Heart left ventricle (tissue), 16 donors: ENCODE data around the gene USP48. TPM values are rescaled to one million over a fixed set of nuclear protein-coding genes. Genes with fewer than 3 reads are reported as not detected.

ENCODE experiments used
- ATAC-seq, 4 donors: fragments of 200-7000 bp; cut with Tn5 transposase; one replicate each; pipeline ENCODE4 v1.9.1; 2020 to 2022; ENCODE audit warnings: moderate library complexity in 4 of 4, mild to moderate bottlenecking in 3 of 4, moderate number of reproducible peaks in 1 of 4
- DNase-seq, 5 donors: peaks; one replicate each; pipeline ENCODE4 v3.0.0-alpha.2; 2020
- H3K27ac ChIP-seq, 12 donors: fragments of 200-600 bp; sonication (generic) in 4 of 12; one replicate each; pipeline versions ENCODE4 v1.5.0 to v1.8.0; 2016 to 2022; ENCODE audit warnings: mild to moderate bottlenecking in 2 of 12
- H3K27me3 ChIP-seq, 9 donors: fragments of 200-600 bp; sonication (generic) in 2 of 9; one replicate each; pipeline versions ENCODE4 v1.5.1 to v1.8.0; 2016 to 2022; ENCODE audit warnings: mild to moderate bottlenecking in 3 of 9
- H3K36me3 ChIP-seq, 9 donors: fragments of 200-600 bp; sonication (generic) in 2 of 9; one replicate each; pipeline versions ENCODE4 v1.5.0 to v1.8.0; 2018 to 2022; ENCODE audit warnings: mild to moderate bottlenecking in 2 of 9
- H3K4me1 ChIP-seq, 12 donors: fragments of 200-600 bp; sonication (generic) in 4 of 12; one replicate each; pipeline versions ENCODE4 v1.5.0 to v1.8.0; 2016 to 2022; ENCODE audit warnings: mild to moderate bottlenecking in 3 of 12
- H3K4me3 ChIP-seq, 12 donors: fragments of 200-600 bp; sonication (generic) in 4 of 12; one replicate each; pipeline versions ENCODE4 v1.5.0 to v1.8.0; 2017 to 2022; ENCODE audit warnings: mild to moderate bottlenecking in 9 of 12, moderate library complexity in 4 of 12
- H3K9me3 ChIP-seq, 12 donors: fragments of 200-600 bp; sonication (generic) in 4 of 12; one replicate each; pipeline versions ENCODE4 v1.5.0 to v1.8.0; 2016 to 2022; ENCODE audit warnings: mild to moderate bottlenecking in 1 of 12
- POLR2A ChIP-seq, 2 donors: fragments of 450-650 bp; IDR thresholded peaks; one replicate each; pipeline ENCODE4 v1.6.1; 2017; ENCODE audit warnings: antibody characterized with exemption in 2 of 2, mild to moderate bottlenecking in 2 of 2, moderate library complexity in 2 of 2
- WGBS, 4 donors: extraction: QIAGEN DNeasy Blood & Tissue Kit in 2 of 4; methylation state at CpG; one replicate each; pipeline versions ENCODE4 v1.1.5 to v1.1.7; 2013 to 2018; 5-methylcytosine and 5-hydroxymethylcytosine counted together
- intact Hi-C, 10 donors: fragments of 100-400 bp; cut with DNase I; formaldehyde crosslinking; loops; one replicate each; pipeline versions ENCODE4 v1.11.1 to v1.14.2; 2022
- polyA plus RNA-seq, 2 donors: library from polyadenylated mRNA; stranded (reverse); fragments of 200-250 nt; gene quantifications; one replicate each; pipeline ENCODE4 v1.2.3, GENCODE V29; 2013
- total RNA-seq, 9 donors: library from RNA; depleted of rRNA in 2 of 9; stranded (reverse); fragments of >200 nt in 2 of 9; fragmentation: NEBNext Ultra II Directional in 3 of 9; extraction: Animal tissue kit (Norgen Biotek cat#: 25700) in 3 of 9; gene quantifications; one replicate each; pipeline versions ENCODE4 v1.1.0 to v1.2.4, GENCODE V29; 2016 to 2023
- TF ChIP-seq, protein P1 (sequence below), 12 donors: fragments of 200-600 bp; sonication (generic) in 4 of 12; IDR thresholded peaks; one replicate each; pipeline versions ENCODE4 v1.5.0 to v1.8.0; 2018 to 2022; ENCODE audit warnings: antibody characterized with exemption in 12 of 12, mild to moderate bottlenecking in 5 of 12
- donor health status: ischemic (EF 13 %, LVEDD 7.1; RV severe dilation, severe dysfunction).
- donor health status: healthy with polysubstance abuse.
- donor health status: DM: no; HTN: yes; CAD: no.
- donor health status: DM: no; HTN: no; CAD: no.
- donor health status: ischemic (EF 25% LVEDD 6.9; RV normal size, moderate dysfunction).
- donor health status: ischemic (EF 25% LVEDD 5.7; RV mildly dilated, moderate dysfunction).
- donor health status: healthy.
- donor health status: DM: yes; HTN: yes; CAD: no.
- donor health status: ischemic (EF 35%, LVEDD 5.7; RV mildly dilated, moderate dysfunction).
- donor health status: nonischemic (EF 11% LVEDD 7.7; RV severe dilation, severe dysfunction).
- donor health status: DM: yes; HTN: yes; CAD: no.
- donor health status: PGD.
- donor health status: ischemic (EF 29% LVEDD 5.4; RV normal size, mild dysfunction).
- donor health status: nonischemic (EF 23%, LVEDD 6.1; RV moderate dilation, normal function).

USP48 gene
- total and polyA plus RNA-seq, 11 donors = 17.3 to 45.5 (median 38.8) TPM

DNA sequence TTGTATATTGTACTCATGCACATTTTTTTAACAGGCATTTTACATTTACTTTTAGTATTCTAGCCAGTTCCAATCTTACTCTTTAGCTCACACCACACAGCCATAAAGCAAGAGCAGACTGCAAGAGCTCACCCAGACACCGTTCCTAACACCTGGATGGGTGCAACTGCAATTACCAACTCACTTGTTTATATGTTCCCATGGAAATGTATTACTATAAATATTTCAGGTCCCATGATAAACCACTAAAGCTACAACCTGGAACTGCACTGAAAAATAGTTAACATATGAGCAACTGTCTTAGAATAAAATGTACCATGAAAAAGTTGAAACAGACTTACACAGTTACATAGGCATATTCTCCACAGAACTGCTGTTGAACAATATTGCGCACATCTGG is 30.8 kb downstream of the USP48 start:
- H3K4me1 ChIP-seq = peaks cover 0 to 15% (median 0%) of the 10 kb centered on the region in 12 donors
- no peak overlapping the region for H3K4me3 ChIP-seq
- 70 to 77% (median 75%) methylated on average over 2 of the region's 2 CpGs for WGBS, 4 donors
- no peaks in the 10 kb centered on the region for H3K9me3 ChIP-seq
- H3K36me3 ChIP-seq = peaks cover 0 to 100% (median 88%) of the 10 kb centered on the region in 9 donors
- intact Hi-C loops = no loop called here
- H3K27me3 ChIP-seq = no peaks in the 10 kb centered on the region
- TF ChIP-seq, protein P1, sequence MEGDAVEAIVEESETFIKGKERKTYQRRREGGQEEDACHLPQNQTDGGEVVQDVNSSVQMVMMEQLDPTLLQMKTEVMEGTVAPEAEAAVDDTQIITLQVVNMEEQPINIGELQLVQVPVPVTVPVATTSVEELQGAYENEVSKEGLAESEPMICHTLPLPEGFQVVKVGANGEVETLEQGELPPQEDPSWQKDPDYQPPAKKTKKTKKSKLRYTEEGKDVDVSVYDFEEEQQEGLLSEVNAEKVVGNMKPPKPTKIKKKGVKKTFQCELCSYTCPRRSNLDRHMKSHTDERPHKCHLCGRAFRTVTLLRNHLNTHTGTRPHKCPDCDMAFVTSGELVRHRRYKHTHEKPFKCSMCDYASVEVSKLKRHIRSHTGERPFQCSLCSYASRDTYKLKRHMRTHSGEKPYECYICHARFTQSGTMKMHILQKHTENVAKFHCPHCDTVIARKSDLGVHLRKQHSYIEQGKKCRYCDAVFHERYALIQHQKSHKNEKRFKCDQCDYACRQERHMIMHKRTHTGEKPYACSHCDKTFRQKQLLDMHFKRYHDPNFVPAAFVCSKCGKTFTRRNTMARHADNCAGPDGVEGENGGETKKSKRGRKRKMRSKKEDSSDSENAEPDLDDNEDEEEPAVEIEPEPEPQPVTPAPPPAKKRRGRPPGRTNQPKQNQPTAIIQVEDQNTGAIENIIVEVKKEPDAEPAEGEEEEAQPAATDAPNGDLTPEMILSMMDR (IDR thresholded peaks at IDR 0.05) = no peak
- peak; percentile 50 to 87 (median 66) for ATAC-seq
- peak overlapping the region in 3 of 12 donors; percentile 15 to 30 (median 26) for H3K27ac ChIP-seq
- no peak for DNase-seq

DNA sequence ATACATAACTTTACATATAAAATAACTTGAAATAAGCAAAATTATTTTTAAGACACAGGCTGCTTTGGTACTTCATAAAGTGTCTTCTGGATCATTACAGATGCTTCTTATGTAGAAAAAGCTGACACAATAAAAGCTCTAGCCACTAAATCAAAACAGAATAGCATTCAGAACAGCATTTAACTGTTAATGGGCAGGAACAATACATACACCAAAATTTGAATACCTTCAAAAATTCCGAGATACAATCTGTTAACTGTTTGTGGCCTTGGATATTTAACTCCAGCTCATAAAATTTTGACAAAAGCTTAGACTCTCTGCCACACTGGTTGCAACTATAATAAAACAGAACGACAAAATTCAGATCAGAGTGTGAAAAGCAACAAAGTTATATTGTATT is 31.7 kb downstream of the USP48 start:
- H3K27ac ChIP-seq = no peak overlapping the region
- no peaks in the 10 kb centered on the region for H3K9me3 ChIP-seq
- no peaks in the 10 kb centered on the region for H3K27me3 ChIP-seq
- peaks cover 0 to 15% (median 0%) of the 10 kb centered on the region in 12 donors for H3K4me1 ChIP-seq
- ATAC-seq = no peak
- H3K4me3 ChIP-seq = no peak overlapping the region
- DNase-seq = no peak
- 89 to 93% (median 92%) methylated on average over 2 of the region's 2 CpGs for WGBS, 4 donors
- intact Hi-C loops = no loop called here
- TF ChIP-seq, protein P1 (IDR thresholded peaks at IDR 0.05) = no peak
- TF ChIP-seq POLR2A (IDR thresholded peaks at IDR 0.05) = no peak
- peaks cover 0 to 100% (median 91%) of the 10 kb centered on the region in 9 donors for H3K36me3 ChIP-seq

DNA sequence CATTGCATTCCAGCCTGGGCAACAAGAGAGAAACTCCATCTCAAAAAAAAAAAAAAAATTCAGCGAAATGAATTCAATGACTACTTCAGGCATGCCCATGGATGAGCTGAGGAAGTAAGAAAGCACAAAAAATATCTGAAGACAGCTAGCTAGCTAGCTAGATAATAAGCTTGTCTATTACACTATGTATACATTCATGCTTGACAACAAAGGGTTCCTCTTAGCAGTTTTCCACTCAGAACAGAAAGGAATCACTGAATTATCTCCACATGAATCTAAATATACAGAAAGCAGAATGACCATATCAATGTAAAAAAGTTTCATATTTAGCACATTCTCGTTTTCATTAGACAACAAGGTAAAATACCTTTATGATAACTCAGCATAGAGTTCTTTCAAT is 32.1 kb downstream of the USP48 start:
- no peak overlapping the region for H3K4me3 ChIP-seq
- H3K36me3 ChIP-seq = peaks cover 0 to 100% (median 91%) of the 10 kb centered on the region in 9 donors
- ATAC-seq (no peak), DNase-seq (no peak)
- WGBS, 4 donors = 39 to 81% (median 48%) methylated on average over 2 of the region's 2 CpGs
- H3K27me3 ChIP-seq = no peaks in the 10 kb centered on the region
- H3K9me3 ChIP-seq = no peaks in the 10 kb centered on the region
- H3K4me1 ChIP-seq = peaks cover 0 to 15% (median 0%) of the 10 kb centered on the region in 12 donors
- intact Hi-C loops = no loop called here
- no peak overlapping the region for H3K27ac ChIP-seq
- no peak for TF ChIP-seq POLR2A (IDR thresholded peaks at IDR 0.05)
- TF ChIP-seq, protein P1 (IDR thresholded peaks at IDR 0.05) = no peak

DNA sequence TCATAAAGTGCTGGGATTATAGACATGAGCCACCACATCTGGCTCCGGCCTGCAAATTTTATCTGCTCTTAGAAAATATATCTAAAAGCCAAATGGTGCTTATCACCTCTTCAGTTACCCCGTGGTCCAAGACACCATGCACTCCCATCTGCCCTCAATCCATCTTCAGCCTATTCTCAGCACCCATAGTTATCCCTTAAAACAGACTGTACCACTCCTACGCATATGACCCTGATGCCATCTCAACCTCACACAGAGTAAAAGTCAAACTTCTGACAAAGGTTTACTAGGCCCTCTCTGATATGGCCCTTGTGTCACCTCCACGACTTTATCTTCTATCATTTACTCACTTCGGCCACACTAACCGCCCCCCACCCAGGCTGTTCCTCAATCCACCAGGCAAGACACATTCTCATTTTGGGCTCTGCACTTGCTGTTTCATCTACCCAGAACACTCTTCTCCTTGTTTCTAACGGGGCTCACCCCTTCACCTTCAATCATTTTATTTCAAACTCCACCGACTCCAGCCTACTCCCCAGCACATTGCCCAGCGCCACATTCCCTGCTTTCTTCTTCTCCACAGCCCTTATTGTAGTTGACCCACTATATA is 33.0 kb downstream of the USP48 start:
- 71 to 79% (median 72%) methylated on average over 9 of the region's 9 CpGs for WGBS, 4 donors
- TF ChIP-seq POLR2A (IDR thresholded peaks at IDR 0.05) = no peak
- TF ChIP-seq, protein P1 (IDR thresholded peaks at IDR 0.05) = no peak
- Histone ChIP-seq H3K27me3 (no peaks in the 10 kb centered on the region), H3K4me1 (peaks cover 0 to 15% (median 0%) of the 10 kb centered on the region in 12 donors), H3K4me3 (no peak overlapping the region), H3K27ac (no peak overlapping the region), H3K36me3 (peaks cover 0 to 100% (median 91%) of the 10 kb centered on the region in 9 donors), H3K9me3 (no peaks in the 10 kb centered on the region)
- DNase-seq (no peak), ATAC-seq (no peak)
- intact Hi-C loops = loop anchor here in 2 of 10 donors (1.0 to 5.0 kb wide), 2 partner anchors 33 to 48 kb away; partner anchors contain the start of gene USP48 (in 1 of the 2)
